Activated CD8-positive, alpha-beta memory T cell treated with anti-CD3 and anti-CD28 coated beads, Interleukin-2, amount 50 U/mL, for 4 hours (primary cell): ENCODE results near the gene SOX18.

Source experiments
- DNase-seq: peaks from one replicate; pipeline ENCODE4 v3.0.0-alpha.2; 2020

SOX18 gene

DNA sequence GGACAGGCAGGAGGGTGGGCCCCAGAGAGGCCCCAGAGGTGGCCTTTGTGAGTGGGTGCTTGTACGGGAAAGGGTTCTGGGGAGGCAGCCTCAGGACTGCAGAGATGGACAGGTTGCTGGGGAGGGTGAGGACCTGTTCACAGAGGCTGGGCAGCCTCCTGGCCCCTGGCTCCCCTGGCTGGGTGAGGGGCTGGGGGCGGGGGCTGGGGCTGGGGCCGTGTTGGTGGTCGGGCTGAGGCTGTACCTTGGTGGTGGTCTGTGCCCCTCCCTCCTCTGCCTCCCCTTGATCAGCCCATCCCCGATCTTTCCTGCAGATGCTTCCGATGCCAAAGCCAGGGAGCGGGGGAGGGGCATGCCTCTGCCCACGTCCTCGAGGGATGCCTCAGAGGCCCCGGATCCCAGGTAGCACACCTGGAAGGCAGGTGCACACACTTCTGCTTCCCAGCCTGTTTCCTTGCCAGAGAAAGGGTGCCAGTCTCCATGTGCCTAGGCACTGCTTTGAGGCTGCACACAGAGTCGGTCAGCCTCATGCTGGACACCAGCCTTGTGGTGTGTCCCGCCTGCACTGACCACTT, 18.4 kb upstream of the SOX18 start:
- no peak for DNase-seq

GRCh38 chr20:64067005-64067632, 17.7 kb upstream of the SOX18 start:
- DNase-seq = no peak

GRCh38 chr20:64065974-64066343, 16.5 kb upstream of the SOX18 start:
- DNase-seq = no peak

DNA sequence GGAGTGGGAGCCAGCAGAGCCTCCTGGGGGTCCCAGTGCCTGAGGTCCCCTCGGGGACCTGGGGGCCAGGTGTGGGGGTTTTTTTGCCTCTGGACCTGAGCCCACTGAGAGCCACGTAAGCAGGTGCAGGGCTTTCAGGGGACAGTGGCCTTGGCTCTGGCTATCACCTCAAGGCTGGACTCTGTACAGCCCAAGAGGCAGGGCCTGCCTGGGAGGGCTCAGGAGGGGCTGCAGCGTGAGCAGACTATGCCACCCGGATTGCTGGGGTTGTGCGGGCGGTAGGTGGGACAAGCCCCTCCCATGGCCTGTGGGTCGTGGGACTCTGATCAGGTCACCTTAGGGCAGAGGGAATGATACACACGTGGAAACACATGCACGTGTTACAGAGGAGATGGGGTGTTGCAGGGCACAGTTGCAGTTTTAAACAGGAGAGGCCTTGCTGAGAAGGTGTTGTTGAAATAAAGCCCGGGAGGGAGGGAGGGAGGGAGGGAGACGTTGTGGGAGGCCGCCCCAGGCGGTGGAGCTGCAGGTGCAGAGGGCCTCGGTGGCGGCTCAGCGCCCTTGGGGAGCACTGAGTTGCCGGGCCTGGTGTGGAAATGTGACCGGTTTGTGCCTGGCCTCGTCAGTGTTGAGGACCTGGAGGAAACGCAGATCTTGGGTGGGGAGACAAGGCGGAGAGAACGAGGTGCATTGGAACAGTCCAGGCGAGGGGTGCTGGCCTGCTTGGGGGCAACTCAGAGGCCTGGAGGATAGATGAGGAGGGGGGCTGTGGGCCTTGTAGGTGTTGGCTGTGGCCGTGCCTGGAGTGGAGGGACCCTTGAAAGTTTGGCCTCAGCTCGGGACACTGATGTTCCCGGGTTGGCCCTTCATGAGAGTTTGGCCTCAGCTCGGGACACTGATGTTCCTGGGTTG, 15.9 kb upstream of the SOX18 start:
- no peak for DNase-seq

DNA sequence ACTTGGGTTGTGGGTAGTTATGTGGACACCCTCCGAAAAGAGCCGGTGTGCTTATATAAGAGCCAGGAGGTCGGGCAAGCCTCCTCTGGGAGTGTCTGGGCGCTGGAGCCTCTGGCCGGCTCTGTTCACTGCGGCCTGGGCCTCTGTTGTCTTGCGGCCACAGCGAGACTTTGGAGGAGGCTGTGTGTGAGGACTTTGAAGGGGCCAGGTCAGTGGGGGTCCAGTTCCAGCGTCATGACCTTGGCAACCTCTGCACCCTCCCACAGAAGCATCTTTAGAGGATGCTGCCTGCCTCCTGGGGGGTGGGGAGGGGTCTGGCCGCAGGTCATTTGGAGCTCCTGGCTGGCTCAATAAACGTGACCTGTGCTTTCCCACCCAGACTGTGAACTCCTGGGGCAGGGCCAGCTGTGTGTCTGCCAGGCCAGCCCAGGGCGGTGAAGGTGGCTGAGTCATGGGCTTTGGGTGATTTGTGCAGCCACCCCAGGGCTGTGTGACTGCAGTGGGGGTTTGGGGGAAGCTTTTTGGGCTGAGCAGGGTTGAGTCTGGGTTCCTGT, 14.8 kb upstream of the SOX18 start:
- DNase-seq = no peak

DNA sequence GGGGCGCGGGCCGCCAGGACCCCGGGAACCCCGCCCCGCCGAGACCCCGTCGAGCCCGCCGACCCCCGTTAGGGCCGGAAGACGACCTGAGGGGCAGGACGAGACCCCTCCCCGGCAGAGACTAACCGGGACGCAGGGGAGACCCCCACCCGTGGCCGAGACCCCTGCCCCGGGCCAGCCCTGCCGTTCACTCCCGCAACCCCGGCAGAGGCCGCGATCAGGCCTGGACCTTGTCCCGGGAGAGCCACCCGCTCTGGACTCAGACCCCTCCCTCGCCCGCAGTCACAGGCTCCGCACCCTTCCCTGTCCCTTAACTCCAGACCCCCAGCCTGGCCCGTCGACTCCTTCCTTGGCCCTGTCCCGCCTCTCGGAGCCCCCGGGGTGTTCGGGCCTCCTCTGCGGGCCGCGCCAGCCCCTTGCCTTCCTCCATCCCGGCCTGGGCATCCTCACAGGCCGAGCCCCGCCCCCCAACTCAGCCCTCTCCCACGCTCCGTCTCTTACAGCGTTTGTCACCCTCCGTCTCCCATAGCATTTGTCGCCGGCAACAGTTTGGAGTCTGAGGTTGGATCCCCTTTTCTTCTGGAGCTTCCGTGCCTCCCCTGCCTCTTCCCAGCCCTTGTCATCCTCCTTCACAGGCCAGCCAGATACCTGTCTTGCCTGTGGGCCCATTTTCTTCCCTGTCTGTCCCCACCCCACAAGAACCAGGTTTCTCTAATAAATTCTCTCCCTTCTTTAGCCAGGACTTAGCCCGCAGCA, 14.1 kb upstream of the SOX18 start:
- DNase-seq = no peak

DNA sequence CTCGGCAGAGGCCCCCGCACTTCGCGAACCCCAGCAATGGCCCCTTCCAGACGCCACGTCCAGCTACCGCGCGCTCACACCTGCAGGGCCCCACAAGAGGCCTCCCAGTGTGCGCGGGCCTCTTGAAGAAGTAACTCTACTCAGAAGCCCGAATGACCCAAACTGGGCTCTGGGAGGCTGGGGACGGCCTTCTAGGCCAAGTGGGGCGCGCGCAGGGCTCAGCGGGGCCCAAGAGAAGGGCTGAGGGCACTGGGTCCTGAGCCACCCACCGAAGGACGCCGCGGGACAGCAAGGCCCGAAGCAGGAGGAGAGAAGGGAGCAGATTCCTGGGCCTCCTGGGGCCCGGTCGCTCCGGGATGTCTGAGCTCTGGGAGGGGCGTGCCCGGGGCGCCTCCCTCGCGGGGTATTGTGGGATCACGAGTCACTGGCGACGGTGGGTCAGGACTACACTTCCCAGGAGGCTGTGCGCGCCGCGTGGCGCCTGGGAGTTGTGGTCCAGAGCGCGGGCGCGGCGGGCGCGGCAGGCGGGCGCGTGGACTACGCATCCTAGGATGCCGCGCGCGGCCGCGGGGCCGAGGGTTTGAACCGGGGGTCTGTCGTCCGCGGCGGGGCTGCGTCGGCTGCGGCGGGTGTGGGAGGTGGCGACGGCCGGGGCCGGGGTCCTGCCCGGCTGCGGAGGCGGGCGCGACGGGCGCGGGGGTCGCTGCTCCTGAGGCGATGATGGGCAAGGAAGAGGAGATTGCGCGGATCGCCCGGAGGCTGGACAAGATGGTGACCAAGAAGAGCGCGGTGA, 13.4 kb upstream of the SOX18 start, which contains the start of gene TCEA2:
TSS of gene TCEA2 (plus strand) at position 603 of the 793 bp plus-strand sequence. CDS start at position 718, 115 bp downstream.
- DNase-seq = peak; percentile 97

DNA sequence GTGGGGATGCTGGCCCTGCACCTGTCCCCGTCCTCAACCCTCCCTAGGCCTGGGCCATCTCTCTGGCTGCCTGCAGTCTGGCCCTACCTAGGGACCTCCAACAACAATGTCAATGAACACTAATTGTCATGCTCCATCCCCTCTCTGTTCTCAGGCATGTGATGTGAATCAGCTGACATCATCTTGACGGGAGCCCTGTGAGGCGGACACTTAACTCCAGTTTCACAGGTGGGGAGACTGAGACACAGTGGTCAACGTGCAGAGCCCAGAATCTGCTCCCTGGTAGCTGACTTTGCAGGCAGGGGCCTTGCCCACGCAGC, 12.8 kb upstream of the SOX18 start:
- no peak for DNase-seq

DNA sequence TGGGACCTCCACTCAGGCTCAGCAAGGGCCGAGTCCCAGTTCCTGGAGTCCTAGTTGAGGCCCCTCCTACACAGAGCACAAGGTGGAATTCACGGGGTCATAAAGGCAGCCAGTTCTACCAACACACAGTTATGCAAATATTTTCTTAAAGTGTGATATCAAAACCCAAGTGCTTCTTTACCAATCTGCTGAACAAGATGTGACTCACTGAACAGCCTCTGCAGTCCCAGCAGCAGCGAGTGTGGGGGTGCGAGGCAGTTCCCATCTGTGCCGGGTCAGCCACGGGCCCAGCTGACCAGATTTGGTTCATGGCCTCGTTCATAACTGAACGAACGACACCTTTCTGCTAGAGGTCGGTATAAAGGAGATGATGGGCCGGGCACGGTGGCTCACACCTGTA, 9.1 kb upstream of the SOX18 start:
- DNase-seq = no peak

- peak; percentile 87 for DNase-seq
Observed at GRCh38 chr20:64057628-64058498, 8.4 kb upstream of the SOX18 start.

DNA sequence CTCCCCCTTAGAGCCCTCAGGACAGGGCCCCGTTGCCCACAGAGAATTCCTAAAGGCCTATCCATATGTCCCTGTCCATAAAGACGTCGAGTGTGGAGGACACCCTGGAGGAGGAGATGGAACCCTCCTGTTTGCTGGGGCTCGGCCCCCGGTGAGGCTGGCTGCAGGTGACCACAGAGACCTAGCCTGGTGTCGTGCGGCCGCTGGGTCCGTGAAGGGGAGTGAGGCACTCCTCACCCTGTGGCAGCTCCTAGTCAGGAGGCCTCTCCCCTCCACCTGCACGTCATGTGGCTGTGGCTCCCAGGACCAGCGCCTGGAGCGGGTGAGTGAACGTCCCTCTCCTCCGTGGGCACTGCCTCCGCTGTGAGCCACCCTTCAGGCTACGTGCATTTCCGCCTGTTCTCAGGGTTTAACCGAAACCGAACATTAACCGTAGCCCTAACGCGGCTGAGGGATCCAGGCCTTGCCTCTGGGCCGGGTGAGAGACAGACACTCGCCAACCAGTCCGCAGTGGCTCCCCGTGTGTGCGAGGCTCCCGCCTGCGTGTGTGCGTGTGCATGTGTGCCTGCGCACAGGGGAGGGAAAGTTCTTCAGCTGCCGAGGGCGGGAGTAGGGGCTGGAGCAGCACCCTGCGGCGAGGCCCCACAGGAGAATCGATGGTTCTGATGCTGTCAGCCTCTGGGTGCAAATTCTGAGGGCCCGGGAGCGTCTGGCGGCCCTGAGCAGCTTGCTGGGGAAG, 7.6 kb upstream of the SOX18 start:
- DNase-seq = no peak

DNA sequence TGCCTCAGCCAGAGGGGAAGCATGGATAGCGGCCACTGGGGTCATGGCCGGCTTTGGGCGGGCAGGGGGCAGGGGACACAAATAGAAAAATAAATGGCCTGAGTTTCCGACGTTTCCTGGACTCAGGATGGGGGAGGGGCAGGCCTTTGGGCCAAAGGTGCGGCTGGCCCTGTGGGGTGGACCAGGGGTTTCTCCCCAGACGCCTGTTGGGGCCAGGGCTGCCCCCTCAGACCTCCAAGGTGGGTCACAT, 7.1 kb upstream of the SOX18 start:
- no peak for DNase-seq

DNA sequence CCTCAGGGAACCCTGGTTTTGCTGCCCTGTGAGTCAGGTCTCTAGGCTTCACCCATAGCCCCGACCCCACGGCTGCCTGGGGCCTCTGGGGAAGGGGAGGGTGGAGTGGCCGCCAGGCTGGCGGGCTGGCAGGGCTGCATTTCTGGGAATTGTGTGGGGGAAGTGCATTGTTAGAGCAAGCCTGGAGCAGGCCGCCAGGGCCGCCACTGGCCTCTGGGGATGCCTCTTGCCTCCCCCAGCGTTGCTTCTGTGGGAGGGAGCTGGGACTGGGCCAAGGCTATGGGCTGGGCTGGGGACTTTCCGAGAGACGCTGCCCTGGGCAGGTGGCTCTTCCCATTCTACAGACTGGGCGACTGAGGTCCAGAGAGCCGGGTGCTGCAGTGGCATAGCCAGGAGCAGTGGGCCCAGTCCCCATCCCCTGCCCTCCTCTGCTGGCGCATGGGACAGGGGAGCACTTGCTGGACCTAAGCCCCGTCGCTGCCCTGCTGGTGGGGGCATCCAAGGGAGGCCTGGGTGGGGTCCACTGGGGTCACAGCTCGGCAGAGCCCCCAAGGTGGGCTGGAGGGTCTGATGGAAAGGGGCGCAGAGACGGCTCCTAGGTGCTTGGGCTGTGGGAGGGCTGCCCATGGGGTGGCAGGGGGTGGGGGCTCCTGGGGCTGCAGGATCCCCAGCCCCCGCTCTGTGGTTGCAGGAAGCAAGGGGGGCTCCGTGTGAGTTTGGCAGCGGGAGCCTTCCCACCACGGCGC, 6.6 kb upstream of the SOX18 start:
- DNase-seq = no peak

- no peak for DNase-seq
Observed at GRCh38 chr20:64055396-64055892, 6.0 kb upstream of the SOX18 start.

DNA sequence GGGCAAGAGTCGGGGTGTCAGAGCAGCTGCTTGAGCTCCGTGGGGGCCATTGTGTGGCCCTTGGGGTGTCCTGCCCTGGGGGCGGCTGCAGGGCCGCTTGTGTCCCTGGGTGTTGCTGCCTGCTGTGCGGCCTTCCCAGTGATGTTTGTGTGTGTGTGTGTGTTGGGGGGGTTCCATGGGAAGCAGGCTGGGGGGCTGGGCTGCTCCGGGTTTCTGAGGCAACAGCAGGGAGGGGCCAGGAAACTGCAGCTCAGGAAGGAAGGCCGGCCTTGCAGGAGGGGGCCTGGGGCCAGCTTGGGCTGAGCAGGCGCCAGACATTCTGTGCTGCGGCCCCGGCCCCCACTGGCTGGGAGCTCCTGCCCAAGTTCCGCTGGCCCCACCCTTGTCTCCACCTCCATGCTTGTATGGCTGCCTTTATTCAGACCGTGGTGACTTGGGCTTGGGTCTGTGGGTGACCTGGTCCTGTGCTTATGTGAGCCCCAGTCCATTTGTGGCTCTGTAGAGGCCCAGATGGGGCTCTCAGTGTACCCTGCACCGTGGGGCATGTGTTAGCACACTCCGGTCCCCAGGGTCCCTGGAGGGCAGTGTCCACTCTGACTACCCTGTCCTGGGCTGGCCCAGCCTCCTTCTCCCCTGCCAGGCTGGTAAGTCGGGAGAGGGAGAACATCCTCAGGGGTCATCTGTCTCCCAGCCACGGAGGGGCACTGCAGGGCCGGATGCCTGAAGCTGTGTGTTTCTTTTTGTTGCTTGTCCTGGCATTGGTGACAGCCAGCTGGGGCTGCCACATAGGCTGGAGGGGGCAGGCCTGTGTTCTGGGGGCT, 4.6 kb upstream of the SOX18 start:
- no peak for DNase-seq

DNA sequence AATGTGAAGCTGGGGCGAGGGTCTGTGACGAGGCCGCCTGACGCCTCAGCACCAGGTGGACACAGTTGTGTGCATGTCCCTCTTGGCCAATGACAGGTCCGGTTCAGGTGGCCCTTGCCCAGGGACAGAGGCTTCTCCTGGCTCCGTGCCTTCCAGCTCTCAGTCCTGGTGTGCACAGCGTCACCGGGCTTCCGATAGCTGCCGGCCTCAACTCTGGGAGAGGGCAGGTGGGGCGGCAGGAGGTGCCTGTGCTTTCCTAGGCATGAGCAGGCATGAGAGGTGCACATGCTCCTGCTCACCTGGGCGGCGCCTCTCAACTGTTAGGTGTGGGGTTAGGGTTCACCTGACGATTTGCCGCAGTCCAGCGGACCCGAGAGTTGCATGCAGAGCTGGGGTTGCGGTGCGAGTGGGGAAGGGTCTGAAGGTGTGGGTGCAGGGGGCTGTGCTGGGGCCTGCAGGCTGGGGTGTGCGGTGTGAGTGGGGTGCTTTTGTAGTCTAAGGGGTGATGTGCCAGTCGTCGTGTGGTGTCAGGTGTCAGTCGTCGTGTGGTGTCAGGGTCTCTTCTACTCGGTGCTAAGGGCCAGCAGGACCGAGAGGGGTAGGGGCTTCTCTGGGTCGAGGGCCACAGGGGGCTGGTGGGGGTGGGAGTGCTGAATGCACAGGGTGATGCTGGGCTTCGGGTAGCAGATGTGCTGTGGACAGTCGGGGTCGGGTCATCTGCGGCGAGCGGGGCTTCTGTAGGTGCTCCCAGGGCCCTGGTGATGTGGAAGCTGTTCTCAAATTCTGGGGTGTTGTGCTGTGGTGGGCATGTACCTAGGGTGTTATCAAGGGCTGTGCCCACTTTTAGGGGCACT, 3.8 kb upstream of the SOX18 start:
- no peak for DNase-seq

DNA sequence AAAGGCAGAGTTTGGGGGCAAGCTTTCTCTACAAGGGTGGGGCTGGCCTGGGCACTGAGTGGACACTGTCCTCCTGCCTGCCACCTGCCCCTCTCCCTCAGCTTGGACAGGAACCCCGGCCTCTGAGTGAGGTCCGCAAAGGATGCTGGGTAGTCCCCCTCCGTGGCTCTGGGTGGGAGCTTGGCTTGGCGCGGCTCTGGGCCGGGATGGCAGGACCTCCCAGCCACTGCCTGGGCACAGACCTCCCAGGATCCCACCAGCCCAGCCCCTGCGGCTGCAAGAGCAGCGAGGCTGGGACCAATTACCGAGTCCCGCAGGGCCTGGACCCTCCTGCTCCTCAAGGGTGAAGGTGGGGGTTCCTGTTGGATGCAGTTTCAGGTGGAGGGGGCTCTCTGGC, 2.9 kb upstream of the SOX18 start:
- no peak for DNase-seq
